Prostate gland (tissue), 2 donors: ENCODE results near the gene CREG1.

Experiments used
- CTCF ChIP-seq, 4 experiments: fragments of 200-600 bp in 2 of 4; fragments of 450-650 bp in 2 of 4; sonication (generic) in 2 of 4; IDR thresholded peaks; 1 replicate in 3 of 4; 2 replicates in 1 of 4; pipeline ENCODE4 v1.5.1; 2016 to 2019; ENCODE audit warnings: antibody characterized with exemption in 4 of 4, mild to moderate bottlenecking in 2 of 4, moderate library complexity in 2 of 4
- POLR2AphosphoS5 ChIP-seq: sonication (generic); formaldehyde crosslinking; IDR thresholded peaks from one replicate; pipeline ENCODE4 v1.6.1; 2017; ENCODE audit warnings: antibody characterized with exemption

- no peak for TF ChIP-seq POLR2AphosphoS5
- TF ChIP-seq CTCF (IDR thresholded peaks at IDR 0.05) = no peak
Observed at GRCh38 chr1:167587342-167587741, 33.8 kb upstream of the CREG1 start.
